DND-41 (cell line): ENCODE data around the gene GSTM2.

Experiments
- CTCF ChIP-seq: IDR thresholded peaks from 2 replicates; pipeline ENCODE4 v1.5.1; 2012; ENCODE audit warnings: borderline replicate concordance, low read length, moderate library complexity, mild to moderate bottlenecking; ENCODE audit not compliant: poor library complexity, severe bottlenecking; ENCODE audit errors: extremely low read depth
- EZH2 ChIP-seq: IDR thresholded peaks from 3 replicates; pipeline ENCODE4 v1.6.1; 2012; ENCODE audit warnings: borderline replicate concordance, low read depth, mild to moderate bottlenecking, moderate library complexity, low read length, inconsistent platforms; ENCODE audit not compliant: severe bottlenecking

GRCh38 chr1:109719337-109719837, 51.5 kb downstream of the GSTM2 start:
- no peak for TF ChIP-seq CTCF
- no peak for TF ChIP-seq EZH2
